NOMO-1 treated with DMSO at 0.1 percent for 48 hours (cell line): ENCODE data around the gene SOX12.
"Not testable (repeated sequence)": the region's sequence is repeated elsewhere in the genome, so short reads cannot be mapped to it uniquely, and the experiment has no call there.

Experiments
- DNase-seq: peaks from one replicate; lab custom pipeline; 2025; ENCODE audit not compliant: unreplicated experiment; lab: John Stamatoyannopoulos, UW

Gene SOX12

GRCh38 chr20:376750-377149, 51.4 kb downstream of the SOX12 start:
- no peak for DNase-seq

GRCh38 chr20:377578-377977, 52.2 kb downstream of the SOX12 start:
- not testable (repeated sequence) for DNase-seq

GRCh38 chr20:378961-379336, 53.6 kb downstream of the SOX12 start:
- no peak for DNase-seq
